HepG2 (cell line): ENCODE data around the gene SAXO2. TPM values are rescaled to one million over a fixed set of nuclear protein-coding genes. Genes with fewer than 3 reads are reported as not detected.

Experiments
- AHR ChIP-seq: IDR thresholded peaks from 2 replicates; pipeline ENCODE4 v1.6.1; 2018; ENCODE audit warnings: missing genetic modification reagents, missing compliant biosample characterization
- ARNT2 ChIP-seq: sonication (generic); formaldehyde crosslinking; IDR thresholded peaks from 2 replicates; pipeline ENCODE4 v1.8.0; 2022; ENCODE audit warnings: mild to moderate bottlenecking, low read depth, missing genetic modification reagents, moderate library complexity
- DR1 ChIP-seq: sonication (generic); formaldehyde crosslinking; IDR thresholded peaks from 2 replicates; pipeline ENCODE4 v1.8.0; 2021; ENCODE audit warnings: mild to moderate bottlenecking, missing genetic modification reagents, inconsistent platforms
- FOXA3 ChIP-seq: IDR thresholded peaks from 2 replicates; pipeline ENCODE4 v1.6.1; 2016; ENCODE audit warnings: missing genetic modification reagents, missing compliant biosample characterization
- KLF9 ChIP-seq: IDR thresholded peaks from 2 replicates; pipeline ENCODE4 v1.6.1; 2016; ENCODE audit warnings: low read depth
- MEF2D ChIP-seq: sonication (generic); formaldehyde crosslinking; IDR thresholded peaks from 2 replicates; pipeline ENCODE4 v1.5.1; 2020; ENCODE audit warnings: mild to moderate bottlenecking, missing genetic modification reagents
- MEIS1 ChIP-seq: sonication (generic); formaldehyde crosslinking; IDR thresholded peaks from 2 replicates; pipeline ENCODE4 v1.9.0; 2021; ENCODE audit warnings: mild to moderate bottlenecking, missing genetic modification reagents, moderate library complexity, borderline replicate concordance
- MXD4 ChIP-seq: IDR thresholded peaks from 2 replicates; pipeline ENCODE4 v1.6.1; 2016; ENCODE audit warnings: mild to moderate bottlenecking, missing biosample characterization, missing genetic modification reagents
- NFKBIZ ChIP-seq: IDR thresholded peaks from 2 replicates; pipeline ENCODE4 v1.6.1; 2018; ENCODE audit warnings: missing genetic modification reagents, missing compliant biosample characterization
- TEAD2 ChIP-seq: sonication (generic); formaldehyde crosslinking; IDR thresholded peaks from 2 replicates; pipeline ENCODE4 v1.9.0; 2021; ENCODE audit warnings: missing genetic modification reagents
- ZBTB21 ChIP-seq: sonication (generic); formaldehyde crosslinking; IDR thresholded peaks from 2 replicates; pipeline ENCODE4 v1.4.0; 2020; ENCODE audit warnings: missing genetic modification reagents
- ZNF264 ChIP-seq: sonication (generic); formaldehyde crosslinking; IDR thresholded peaks from 2 replicates; pipeline ENCODE4 v1.4.0; 2020; ENCODE audit warnings: missing genetic modification reagents
- ZNF333 ChIP-seq: sonication (generic); formaldehyde crosslinking; IDR thresholded peaks from 2 replicates; pipeline ENCODE4 v1.4.0; 2020; ENCODE audit warnings: mild to moderate bottlenecking, missing genetic modification reagents, borderline replicate concordance
- ZNF616 ChIP-seq: sonication (generic); formaldehyde crosslinking; IDR thresholded peaks from 2 replicates; pipeline ENCODE4 v1.5.0; 2020; ENCODE audit warnings: low read depth, mild to moderate bottlenecking, missing genetic modification reagents
- ZNF660 ChIP-seq: sonication (generic); formaldehyde crosslinking; IDR thresholded peaks from 2 replicates; pipeline ENCODE4 v1.5.1; 2020; ENCODE audit warnings: mild to moderate bottlenecking, low read depth, missing genetic modification reagents, borderline replicate concordance
- ZNF775 ChIP-seq: sonication (generic); formaldehyde crosslinking; IDR thresholded peaks from 2 replicates; pipeline ENCODE4 v1.4.0; 2020; ENCODE audit warnings: missing genetic modification reagents, mild to moderate bottlenecking, moderate library complexity, borderline replicate concordance
- ZNF777 ChIP-seq: sonication (generic); formaldehyde crosslinking; IDR thresholded peaks from 2 replicates; pipeline ENCODE4 v1.4.0; 2020; ENCODE audit warnings: missing genetic modification reagents
- ZNF891 ChIP-seq: sonication (generic); formaldehyde crosslinking; IDR thresholded peaks from 2 replicates; pipeline ENCODE4 v1.5.0; 2020; ENCODE audit warnings: mild to moderate bottlenecking, missing genetic modification reagents
- polyA plus RNA-seq, 8 experiments: library from polyadenylated mRNA; depleted of rRNA in 3 of 8; stranded (reverse) in 7 of 8; unstranded in 1 of 8; fragments of >200 nt; fragmentation: Illumina TruSeq in 4 of 8; extraction: Trizol in 4 of 8; gene quantifications; 2 replicates each; pipeline versions ENCODE4 v1.2.1 to v1.2.3, GENCODE V29; 2011 to 2016; ENCODE audit warnings: low read depth in 4 of 8, missing spikeins in 1 of 8, mixed read lengths in 1 of 8; ENCODE audit not compliant: insufficient read depth in 1 of 8
- total RNA-seq, 5 experiments: library from RNA; depleted of rRNA; stranded (reverse); fragments of >200 nt; fragmentation: Illumina TruSeq; extraction: Trizol; gene quantifications; 2 replicates each; pipeline ENCODE4 v1.2.3, GENCODE V29; 2016; ENCODE audit warnings: low read depth in 1 of 5
- TF ChIP-seq, protein P1 (sequence below): sonication (generic); formaldehyde crosslinking; IDR thresholded peaks from 2 replicates; pipeline ENCODE4 v1.8.1; 2023; ENCODE audit warnings: mild to moderate bottlenecking, missing genetic modification reagents
- TF ChIP-seq, protein P2 (sequence below): IDR thresholded peaks from 2 replicates; pipeline ENCODE4 v1.6.1; 2018; ENCODE audit warnings: missing genetic modification reagents, mild to moderate bottlenecking, missing compliant biosample characterization
- TF ChIP-seq, protein P3 (sequence below): sonication (generic); formaldehyde crosslinking; IDR thresholded peaks from 2 replicates; pipeline ENCODE4 v1.4.0; 2020; ENCODE audit warnings: mild to moderate bottlenecking, missing genetic modification reagents
- TF ChIP-seq, protein P4 (sequence below), 2 experiments: fragments of 450-650 bp in 1 of 2; sonication (generic) in 1 of 2; formaldehyde crosslinking; IDR thresholded peaks; 2 replicates each; pipeline versions ENCODE4 v1.5.0 to v1.8.0; 2020 to 2022; ENCODE audit warnings: mild to moderate bottlenecking in 1 of 2, missing genetic modification reagents in 1 of 2
- TF ChIP-seq, protein P5 (sequence below): sonication (generic); formaldehyde crosslinking; IDR thresholded peaks from 2 replicates; pipeline ENCODE4 v1.9.0; 2022; ENCODE audit warnings: missing genetic modification reagents, mild to moderate bottlenecking, borderline replicate concordance

The SAXO2 gene
- total and polyA plus RNA-seq, 2 of the 13 experiments (the other 11 are each of a cell fraction or from before 2014, with no cell fraction given) = 0.01 to 1.5 TPM

DNA sequence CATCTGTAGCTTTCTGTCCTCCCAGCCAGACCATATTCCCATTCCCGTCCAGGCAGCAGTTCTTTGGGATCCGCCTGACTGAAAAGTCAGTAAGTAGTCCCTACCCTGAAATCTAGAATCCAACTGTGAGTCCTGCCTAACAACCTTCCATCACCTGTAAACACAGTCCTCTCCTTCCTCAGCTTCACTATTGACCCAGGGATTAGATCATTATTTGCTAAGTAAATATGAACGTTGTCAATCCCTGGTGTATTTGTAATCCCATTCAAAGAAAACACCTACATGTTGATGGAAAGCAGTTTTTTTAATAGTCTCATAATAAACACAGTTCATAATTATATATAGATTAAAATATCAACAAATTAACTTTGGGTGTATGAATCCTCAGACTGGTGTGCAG is 732 bp downstream of the SAXO2 start (continued):
- TF ChIP-seq ZNF333 (CRISPR knock-in tag) (no peak), KLF9 (CRISPR knock-in tag) (no peak), TEAD2 (no peak), AHR (CRISPR knock-in tag) (no peak), MXD4 (CRISPR knock-in tag) (peak; percentile 54; the same call in 1 of the 2 replicates), MEIS1 (CRISPR knock-in tag) (no peak), NFKBIZ (peak; percentile 71; the same call in 1 of the 2 replicates), DR1 (CRISPR knock-in tag) (no peak), MEF2D (CRISPR knock-in tag) (no peak), ZNF264 (CRISPR knock-in tag) (no peak), FOXA3 (CRISPR knock-in tag) (peak; percentile 100), ZNF775 (CRISPR knock-in tag) (no peak), ZBTB21 (no peak), ZNF777 (CRISPR knock-in tag) (no peak), ZNF660 (CRISPR knock-in tag) (no peak), ARNT2 (no peak), ZNF891 (CRISPR knock-in tag) (no peak), ZNF616 (CRISPR knock-in tag) (no peak)
- TF ChIP-seq, protein P1, sequence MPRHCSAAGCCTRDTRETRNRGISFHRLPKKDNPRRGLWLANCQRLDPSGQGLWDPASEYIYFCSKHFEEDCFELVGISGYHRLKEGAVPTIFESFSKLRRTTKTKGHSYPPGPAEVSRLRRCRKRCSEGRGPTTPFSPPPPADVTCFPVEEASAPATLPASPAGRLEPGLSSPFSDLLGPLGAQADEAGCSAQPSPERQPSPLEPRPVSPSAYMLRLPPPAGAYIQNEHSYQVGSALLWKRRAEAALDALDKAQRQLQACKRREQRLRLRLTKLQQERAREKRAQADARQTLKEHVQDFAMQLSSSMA (CRISPR knock-in tag) = no peak
- TF ChIP-seq, protein P2, sequence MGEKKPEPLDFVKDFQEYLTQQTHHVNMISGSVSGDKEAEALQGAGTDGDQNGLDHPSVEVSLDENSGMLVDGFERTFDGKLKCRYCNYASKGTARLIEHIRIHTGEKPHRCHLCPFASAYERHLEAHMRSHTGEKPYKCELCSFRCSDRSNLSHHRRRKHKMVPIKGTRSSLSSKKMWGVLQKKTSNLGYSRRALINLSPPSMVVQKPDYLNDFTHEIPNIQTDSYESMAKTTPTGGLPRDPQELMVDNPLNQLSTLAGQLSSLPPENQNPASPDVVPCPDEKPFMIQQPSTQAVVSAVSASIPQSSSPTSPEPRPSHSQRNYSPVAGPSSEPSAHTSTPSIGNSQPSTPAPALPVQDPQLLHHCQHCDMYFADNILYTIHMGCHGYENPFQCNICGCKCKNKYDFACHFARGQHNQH (CRISPR knock-in tag) = no peak; the same call in 1 of the 2 replicates
- TF ChIP-seq, protein P3, sequence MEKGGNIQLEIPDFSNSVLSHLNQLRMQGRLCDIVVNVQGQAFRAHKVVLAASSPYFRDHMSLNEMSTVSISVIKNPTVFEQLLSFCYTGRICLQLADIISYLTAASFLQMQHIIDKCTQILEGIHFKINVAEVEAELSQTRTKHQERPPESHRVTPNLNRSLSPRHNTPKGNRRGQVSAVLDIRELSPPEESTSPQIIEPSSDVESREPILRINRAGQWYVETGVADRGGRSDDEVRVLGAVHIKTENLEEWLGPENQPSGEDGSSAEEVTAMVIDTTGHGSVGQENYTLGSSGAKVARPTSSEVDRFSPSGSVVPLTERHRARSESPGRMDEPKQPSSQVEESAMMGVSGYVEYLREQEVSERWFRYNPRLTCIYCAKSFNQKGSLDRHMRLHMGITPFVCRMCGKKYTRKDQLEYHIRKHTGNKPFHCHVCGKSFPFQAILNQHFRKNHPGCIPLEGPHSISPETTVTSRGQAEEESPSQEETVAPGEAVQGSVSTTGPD (CRISPR knock-in tag) = no peak
- TF ChIP-seq, protein P4, sequence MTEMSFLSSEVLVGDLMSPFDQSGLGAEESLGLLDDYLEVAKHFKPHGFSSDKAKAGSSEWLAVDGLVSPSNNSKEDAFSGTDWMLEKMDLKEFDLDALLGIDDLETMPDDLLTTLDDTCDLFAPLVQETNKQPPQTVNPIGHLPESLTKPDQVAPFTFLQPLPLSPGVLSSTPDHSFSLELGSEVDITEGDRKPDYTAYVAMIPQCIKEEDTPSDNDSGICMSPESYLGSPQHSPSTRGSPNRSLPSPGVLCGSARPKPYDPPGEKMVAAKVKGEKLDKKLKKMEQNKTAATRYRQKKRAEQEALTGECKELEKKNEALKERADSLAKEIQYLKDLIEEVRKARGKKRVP (CRISPR knock-in tag; IDR thresholded peaks at IDR 0.05) = peak in 1 of 2 experiments; percentile 43; a peak in 1 of 4 replicates
- TF ChIP-seq, protein P5, sequence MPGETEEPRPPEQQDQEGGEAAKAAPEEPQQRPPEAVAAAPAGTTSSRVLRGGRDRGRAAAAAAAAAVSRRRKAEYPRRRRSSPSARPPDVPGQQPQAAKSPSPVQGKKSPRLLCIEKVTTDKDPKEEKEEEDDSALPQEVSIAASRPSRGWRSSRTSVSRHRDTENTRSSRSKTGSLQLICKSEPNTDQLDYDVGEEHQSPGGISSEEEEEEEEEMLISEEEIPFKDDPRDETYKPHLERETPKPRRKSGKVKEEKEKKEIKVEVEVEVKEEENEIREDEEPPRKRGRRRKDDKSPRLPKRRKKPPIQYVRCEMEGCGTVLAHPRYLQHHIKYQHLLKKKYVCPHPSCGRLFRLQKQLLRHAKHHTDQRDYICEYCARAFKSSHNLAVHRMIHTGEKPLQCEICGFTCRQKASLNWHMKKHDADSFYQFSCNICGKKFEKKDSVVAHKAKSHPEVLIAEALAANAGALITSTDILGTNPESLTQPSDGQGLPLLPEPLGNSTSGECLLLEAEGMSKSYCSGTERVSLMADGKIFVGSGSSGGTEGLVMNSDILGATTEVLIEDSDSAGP (CRISPR knock-in tag) = no peak
